NOMO-1 treated with DMSO at 0.1 percent for 48 hours (cell line): ENCODE results near the gene NPW.

Experiments
- DNase-seq: peaks from one replicate; lab custom pipeline; 2025; ENCODE audit not compliant: unreplicated experiment; lab: John Stamatoyannopoulos, UW

NPW gene

DNA sequence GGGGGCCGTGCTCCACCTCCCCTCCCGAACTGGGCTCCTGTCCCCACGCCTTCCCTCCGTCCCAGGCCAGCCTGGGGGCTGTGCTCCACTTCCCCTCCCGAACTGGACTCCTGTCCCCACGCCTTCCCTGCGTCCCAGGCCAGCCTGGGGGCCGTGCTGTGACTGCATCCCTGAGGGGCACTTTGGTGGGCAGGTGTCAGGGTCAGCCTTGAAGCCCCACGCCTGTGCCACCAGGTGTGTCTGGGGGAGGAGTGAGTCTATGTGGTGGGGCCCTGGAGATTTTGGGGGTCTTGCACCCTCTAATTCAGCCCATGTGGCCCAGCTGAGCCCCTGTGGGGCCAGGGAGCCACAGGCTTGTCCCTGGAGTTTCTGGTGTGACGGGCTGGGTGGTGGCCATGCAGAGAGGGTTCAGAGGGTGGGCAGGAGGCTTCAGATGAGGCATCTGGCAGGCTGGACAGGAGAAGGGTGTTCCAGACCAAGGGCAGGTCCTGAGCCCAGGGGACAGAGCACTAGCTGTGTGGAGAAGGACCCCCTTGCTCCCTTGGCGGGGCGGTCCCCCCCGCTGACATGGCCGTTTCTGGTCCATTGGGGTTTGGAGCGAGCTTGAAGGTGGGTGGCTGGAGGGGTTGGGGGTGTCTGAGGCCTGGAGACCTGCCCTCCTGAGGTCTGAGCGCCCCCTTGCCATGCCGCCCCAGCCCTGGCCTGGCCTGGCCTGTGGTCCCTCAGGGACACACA lies 15.3 kb downstream of the NPW start:
- no peak for DNase-seq

GRCh38 chr16:2035431-2036199 lies 16.0 kb downstream of the NPW start:
- DNase-seq = no peak

DNA sequence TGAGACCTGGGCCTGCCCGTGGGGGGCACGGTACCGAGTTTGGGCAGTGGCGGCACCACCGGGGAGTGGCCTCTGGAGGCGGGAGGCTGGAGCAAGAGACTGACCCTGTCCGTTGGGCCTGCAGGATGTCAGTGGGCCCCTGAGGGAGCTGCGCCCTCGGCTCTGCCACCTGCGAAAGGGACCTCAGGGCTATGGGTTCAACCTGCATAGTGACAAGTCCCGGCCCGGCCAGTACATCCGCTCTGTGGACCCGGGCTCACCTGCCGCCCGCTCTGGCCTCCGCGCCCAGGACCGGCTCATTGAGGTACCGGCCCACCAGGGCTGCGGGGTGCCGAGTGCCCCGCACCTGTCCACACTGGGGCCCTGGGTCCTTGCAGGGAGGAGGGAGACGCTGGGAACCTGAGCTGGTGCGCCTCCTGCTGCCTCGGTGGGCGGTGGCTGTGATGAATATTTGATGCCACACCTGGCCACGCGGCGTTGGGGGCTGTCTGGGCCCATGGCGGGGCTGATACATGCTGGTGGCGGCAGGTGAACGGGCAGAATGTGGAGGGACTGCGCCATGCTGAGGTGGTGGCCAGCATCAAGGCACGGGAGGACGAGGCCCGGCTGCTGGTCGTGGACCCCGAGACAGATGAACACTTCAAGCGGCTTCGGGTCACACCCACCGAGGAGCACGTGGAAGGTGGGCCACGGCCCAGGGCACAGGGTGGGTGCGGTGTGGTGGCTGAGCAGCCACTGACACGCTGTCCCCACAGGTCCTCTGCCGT lies 16.8 kb downstream of the NPW start:
- DNase-seq = no peak

GRCh38 chr16:2037115-2037514 lies 17.5 kb downstream of the NPW start:
- no peak for DNase-seq

DNA sequence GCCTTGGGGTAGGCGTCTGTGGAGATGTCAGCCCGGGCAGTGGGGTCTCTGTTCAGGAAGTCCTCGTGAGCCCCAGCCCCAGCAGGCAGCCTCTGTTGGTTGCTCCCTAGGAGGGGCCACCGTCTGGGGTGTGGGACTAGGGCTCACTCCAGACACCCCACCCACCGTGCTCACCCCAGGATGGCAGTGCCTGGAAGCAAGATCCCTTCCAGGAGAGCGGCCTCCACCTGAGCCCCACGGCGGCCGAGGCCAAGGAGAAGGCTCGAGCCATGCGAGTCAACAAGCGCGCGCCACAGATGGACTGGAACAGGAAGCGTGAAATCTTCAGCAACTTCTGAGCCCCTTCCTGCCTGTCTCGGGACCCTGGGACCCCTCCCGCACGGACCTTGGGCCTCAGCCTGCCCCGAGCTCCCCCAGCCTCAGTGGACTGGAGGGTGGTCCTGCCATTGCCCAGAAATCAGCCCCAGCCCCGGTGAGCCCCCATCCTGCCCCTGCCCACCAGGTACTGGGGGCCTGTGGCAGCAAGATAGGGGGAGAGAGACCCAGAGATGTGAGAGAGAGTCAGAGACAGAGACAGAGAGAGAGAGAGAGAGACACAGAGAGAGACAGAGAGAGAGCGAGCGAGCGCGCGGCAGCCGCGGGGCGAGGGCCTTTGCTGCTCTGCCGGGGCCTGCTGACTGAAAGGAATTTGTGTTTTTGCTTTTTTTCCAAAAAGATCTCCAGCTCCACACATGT lies 18.2 kb downstream of the NPW start:
- no peak for DNase-seq

- DNase-seq = no peak
Observed at GRCh38 chr16:2038382-2039231, 19.0 kb downstream of the NPW start.

- no peak for DNase-seq
Observed at GRCh38 chr16:2039274-2040031, 19.9 kb downstream of the NPW start.

- no peak for DNase-seq
Observed at GRCh38 chr16:2040041-2040786, 20.6 kb downstream of the NPW start.

DNA sequence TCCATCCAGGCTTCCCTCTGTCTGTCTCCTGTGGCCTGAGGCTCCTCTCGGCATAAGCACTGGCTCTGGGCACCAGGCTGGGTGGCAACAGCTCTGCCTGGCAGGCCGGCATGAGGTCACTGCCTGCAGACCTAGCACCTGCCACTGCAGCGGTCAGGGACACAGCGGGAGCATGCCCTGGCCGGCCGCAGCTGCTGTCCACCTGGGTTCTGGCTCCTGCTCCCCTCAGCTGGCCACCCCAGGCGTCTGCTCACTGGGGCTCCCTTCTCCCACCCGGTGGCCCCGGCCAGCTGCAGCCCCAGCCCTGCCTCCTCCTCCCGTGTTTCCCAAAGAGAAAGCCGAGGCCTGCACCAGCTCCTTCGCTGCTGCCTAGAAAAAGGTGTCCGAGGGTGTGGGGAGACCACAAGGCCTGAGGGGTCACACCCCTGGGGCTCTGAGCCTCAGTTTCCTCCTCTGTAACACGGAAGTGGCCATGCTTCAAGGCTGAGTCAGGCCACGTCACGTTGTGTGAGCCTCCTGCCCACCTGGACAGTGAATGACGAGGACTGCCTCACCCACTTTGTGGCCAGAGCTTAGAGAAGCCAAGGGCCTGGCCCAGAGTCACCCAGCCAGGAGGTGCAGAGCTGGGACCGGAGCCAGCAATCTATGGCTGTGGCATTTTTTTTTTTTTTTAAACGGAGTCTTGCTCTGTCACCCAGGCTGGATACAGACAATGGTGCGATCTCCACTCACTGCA lies 21.4 kb downstream of the NPW start:
- DNase-seq = no peak

GRCh38 chr16:2042171-2042985 lies 22.8 kb downstream of the NPW start:
- DNase-seq = no peak

- DNase-seq = no peak
Observed at GRCh38 chr16:2042986-2043666, 23.5 kb downstream of the NPW start.

DNA sequence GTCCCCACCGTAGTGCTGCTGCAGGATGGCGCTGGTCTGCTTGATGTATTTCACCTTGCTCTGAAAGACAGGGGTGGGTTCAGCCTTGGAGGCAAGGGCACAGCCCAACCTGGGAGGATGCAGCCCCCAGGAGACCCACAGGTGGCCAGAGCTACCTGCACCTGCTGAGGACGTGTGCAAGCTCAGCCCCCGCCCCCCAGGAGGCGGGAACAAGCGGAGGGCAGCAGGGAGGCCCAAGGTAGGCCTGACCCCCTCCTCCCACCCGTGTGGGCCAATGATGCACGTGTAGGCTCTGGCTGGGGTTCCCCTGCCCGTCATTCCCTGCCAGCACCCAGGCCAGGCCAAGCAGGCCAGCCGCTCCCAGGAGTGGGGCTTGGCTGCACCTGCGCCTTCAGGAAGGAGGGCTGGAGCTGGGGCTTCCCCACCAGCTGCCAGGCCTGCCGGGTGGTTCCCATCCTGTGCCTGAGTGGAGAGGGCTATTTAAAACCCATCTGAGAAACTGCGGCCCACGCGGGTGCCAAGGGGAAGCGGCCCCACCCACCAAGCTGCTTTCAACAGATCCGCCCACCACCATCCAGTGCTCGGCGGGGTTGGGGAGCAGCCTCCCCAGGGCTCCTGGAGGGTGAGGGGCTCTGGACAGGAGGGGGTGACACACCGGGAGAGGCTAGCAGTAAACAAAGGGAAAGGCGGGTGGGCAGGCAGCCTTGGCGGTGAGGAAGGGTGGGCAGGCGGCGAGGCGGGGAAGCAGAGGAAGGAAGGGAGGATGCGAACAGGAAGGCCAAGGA lies 24.3 kb downstream of the NPW start:
- DNase-seq = no peak

GRCh38 chr16:2044541-2044940 lies 25.0 kb downstream of the NPW start:
- DNase-seq = no peak

DNA sequence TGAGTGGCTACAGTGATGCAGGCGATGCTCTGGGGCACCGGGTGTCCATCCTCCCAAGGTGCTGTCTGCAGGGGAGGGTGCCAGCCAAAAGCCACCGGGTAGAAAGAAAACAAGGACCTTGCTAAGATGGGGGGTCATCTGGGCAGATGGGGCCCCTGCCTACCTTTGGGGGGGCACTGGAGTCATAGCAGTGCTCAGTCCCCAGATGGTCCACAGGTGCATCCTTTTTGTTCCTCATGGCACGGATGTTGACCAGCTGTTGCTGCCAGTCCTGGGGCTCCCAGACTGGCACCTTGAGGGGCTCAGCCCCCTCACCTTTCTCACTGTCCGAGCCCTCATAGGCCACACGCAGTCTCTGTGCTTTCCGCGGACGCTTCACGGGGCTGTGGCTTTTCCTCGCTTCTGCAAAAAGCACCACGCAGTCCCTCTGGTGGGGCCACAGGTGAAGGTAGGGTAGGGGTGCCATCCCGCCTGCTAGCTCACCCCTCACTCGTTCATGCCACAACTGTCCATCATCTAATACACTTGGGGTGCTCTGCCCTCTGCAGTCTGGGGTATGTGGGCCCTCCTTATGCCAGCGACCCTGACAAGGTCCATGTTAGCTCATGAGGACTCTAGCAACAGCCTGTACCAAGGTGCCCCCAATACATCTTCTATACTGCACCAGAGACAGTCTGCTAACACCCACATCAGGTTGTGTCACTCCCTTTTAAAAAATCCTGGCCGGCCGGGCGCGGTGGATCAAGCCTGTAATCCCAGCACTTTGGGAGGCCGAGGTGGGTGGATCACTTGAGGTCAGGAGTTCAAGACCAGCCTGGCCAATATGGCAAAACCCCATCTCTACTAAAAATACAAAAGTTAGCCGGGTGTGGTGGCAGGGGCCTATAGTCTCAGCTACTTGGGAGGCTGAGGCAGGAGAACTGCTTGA lies 26.6 kb downstream of the NPW start:
- DNase-seq = no peak

GRCh38 chr16:2046893-2047329 lies 27.3 kb downstream of the NPW start:
- DNase-seq = no peak
